GM12892 (cell line): ENCODE data around the gene EP300.
"Not testable (repeated sequence)": the region's sequence is repeated elsewhere in the genome, so short reads cannot be mapped to it uniquely, and the experiment has no call there.

Experiments
- DNase-seq: peaks from one replicate; pipeline ENCODE4 v3.0.0; 2011; ENCODE audit not compliant: insufficient read length
- FAIRE-seq: peaks from 2 replicates; lab custom pipeline; 2011; peaks lifted over from hg19 to GRCh38; lab: Jason Lieb, UNC
- POLR2A ChIP-seq: IDR thresholded peaks from 2 replicates; pipeline ENCODE4 v1.6.1; 2011; ENCODE audit warnings: low read depth, low read length, control low read depth
- POLR2AphosphoS5 ChIP-seq: IDR thresholded peaks from 2 replicates; pipeline ENCODE4 v1.6.1; 2011; ENCODE audit warnings: low read depth, low read length, control low read depth
- TAF1 ChIP-seq: IDR thresholded peaks from 2 replicates; pipeline ENCODE4 v1.6.1; 2011; ENCODE audit warnings: low read depth, mild to moderate bottlenecking, control low read depth, low read length, borderline replicate concordance

The EP300 gene

DNA sequence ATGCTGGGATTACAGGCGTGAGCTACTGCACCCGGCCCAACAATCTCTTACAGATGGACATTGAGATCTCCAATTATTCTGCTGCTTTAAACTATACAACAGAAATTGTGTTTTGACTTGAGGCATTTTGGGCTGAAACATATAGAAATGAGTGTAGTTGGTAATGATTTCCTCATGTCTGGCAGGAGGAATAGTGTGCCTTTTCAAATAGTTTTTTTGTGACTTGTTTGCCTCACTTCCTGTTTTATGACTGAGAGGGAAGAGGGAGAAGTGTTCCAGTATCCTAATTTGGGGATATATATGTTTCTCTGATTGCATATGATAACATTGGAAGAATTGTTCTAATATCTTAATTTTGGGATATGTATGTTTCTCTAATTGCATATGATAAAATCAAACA is 40.2 kb downstream of the EP300 start:
- TF ChIP-seq POLR2A = no peak
- no peak for TF ChIP-seq POLR2AphosphoS5
- FAIRE-seq (no peak), DNase-seq (no peak)

DNA sequence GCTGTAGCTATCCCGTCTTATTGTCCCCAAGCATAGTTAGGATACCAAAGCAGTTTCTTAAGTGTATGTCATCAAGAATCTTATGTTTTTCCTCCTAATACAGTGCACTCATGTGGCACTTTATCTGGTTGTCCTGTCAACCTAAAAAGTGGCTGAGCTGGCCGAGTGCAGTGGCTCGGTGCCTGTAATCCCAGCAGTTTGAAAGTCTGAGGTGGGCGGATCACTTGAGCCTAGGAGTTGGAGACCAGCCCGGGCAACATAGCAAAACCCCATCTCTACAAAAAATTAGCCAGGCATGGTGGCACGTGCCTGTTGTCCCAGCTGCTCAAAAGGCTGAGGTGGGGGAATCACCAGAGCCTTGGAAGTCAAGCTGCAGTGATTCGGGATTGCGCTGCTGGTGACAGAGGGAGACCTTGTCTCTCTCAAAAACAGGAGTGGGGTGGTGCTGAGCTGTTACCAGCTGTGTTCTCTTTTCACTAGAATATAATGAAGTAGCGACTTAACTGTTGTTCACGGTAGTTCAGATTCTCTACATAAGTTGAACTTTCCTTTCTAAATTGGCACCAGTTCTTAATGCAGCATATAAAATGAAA is 48.1 kb downstream of the EP300 start:
- TF ChIP-seq POLR2AphosphoS5 = no peak
- no peak for DNase-seq
- no peak for FAIRE-seq

GRCh38 chr22:41145921-41146320 is 53.5 kb downstream of the EP300 start:
- DNase-seq, FAIRE-seq: not testable (repeated sequence)

DNA sequence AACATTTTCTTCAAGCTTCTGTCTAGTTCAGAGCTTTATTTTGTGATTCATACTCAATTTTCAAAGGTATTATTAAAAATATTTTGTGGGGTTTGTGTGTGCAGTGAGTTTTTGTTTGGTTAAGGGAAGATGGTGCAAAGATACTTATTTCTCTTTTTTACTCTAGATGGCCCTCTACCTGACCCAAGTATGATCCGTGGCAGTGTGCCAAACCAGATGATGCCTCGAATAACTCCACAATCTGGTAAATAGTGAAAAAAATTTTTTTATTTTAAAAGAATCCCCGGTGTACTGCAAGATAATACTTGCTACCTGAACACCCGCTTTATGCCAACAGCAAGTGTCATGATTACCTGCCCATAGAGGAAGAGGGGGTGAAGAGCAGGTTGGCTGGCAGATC is 54.2 kb downstream of the EP300 start:
- TF ChIP-seq POLR2A (no peak), TAF1 (no peak)
- no peak for FAIRE-seq
- no peak for DNase-seq

DNA sequence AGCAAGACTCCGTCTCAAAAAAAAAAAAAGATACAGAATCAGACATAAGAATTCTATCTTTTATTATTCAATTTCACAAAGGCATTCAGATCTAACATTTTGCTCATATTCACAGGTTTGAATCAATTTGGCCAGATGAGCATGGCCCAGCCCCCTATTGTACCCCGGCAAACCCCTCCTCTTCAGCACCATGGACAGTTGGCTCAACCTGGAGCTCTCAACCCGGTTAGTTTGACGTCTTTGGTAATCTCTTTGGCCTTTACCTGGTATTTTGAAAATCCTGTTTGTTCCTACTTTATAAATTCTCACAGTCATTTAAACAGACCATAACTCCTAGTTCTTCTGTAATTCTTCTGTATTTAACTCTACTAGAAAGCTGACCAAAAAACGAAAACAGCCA is 55.3 kb downstream of the EP300 start:
- FAIRE-seq (no peak), DNase-seq (no peak)
- TF ChIP-seq POLR2A (no peak), TAF1 (no peak), POLR2AphosphoS5 (no peak)

GRCh38 chr22:41152902-41153301 is 60.5 kb downstream of the EP300 start:
- FAIRE-seq = no peak
- TF ChIP-seq TAF1 (no peak), POLR2AphosphoS5 (no peak), POLR2A (no peak)
- no peak for DNase-seq

DNA sequence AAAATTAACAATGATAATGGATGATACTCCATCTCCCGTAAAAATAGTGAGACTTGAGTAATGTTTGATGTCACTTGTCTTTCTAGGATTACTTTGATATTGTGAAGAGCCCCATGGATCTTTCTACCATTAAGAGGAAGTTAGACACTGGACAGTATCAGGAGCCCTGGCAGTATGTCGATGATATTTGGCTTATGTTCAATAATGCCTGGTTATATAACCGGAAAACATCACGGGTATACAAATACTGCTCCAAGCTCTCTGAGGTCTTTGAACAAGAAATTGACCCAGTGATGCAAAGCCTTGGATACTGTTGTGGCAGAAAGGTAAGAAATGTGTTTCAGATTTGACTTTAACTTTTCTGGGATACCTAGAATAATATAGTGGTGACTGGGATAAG is 64.7 kb downstream of the EP300 start:
- no peak for DNase-seq
- TF ChIP-seq TAF1 (no peak), POLR2A (no peak), POLR2AphosphoS5 (no peak)
- no peak for FAIRE-seq

DNA sequence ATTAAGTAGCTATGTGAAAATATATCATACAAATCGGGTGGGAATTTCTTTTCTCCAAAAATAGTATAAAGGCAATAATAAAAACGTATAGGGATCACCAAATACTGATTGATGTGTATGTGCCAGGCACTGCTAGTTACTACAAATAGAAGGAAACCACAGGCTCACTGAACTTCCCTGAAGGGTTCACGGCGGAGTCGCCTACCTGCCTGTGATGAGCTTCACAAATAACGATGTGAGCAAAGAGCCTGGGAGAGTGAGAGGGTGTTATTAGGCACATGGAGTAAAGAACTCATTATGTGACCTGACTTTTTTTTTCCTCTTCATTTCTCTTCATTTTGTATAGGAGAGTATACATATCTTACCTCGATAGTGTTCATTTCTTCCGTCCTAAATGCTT is 76.8 kb downstream of the EP300 start:
- TF ChIP-seq POLR2A = no peak
- TF ChIP-seq POLR2AphosphoS5 = no peak
- TF ChIP-seq TAF1 = no peak
- no peak for DNase-seq
- FAIRE-seq = no peak

- FAIRE-seq (no peak), DNase-seq (no peak)
- TF ChIP-seq TAF1 = no peak
- TF ChIP-seq POLR2A = no peak
These were observed 79.6 kb downstream of the EP300 start for GRCh38 chr22:41171996-41172395.

DNA sequence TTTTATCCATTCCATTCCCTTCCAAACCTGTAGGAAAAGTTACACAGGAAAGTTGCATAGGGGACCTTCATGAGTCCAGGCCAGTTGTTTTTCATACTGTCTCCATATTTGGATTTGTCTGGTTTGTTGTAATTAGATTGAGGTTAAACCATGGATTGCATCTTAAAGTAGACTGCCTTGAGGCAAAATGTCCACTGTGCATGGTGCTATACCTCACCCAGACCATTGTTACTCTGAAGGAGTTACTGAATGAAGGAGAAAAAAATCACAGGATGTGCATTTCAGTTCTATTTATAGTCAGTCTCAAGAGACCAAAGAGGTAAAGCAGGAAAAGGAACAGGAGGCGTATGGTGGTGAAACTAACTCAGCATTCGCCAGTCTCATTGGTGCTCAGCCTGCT is 83.2 kb downstream of the EP300 start:
- FAIRE-seq = peak; percentile 27
- no peak for TF ChIP-seq POLR2A
- TF ChIP-seq TAF1 = no peak
- TF ChIP-seq POLR2AphosphoS5 = no peak

GRCh38 chr22:41177040-41177621 is 84.7 kb downstream of the EP300 start:
- no peak for TF ChIP-seq POLR2A
- no peak for TF ChIP-seq TAF1
- no peak for TF ChIP-seq POLR2AphosphoS5
- DNase-seq (no peak), FAIRE-seq (no peak)

More for the DNA sequence above, 83.2 kb downstream of the EP300 start:
- no peak for DNase-seq

- TF ChIP-seq TAF1 (no peak), POLR2A (no peak)
- FAIRE-seq (no peak), DNase-seq (no peak)
These were observed 85.4 kb downstream of the EP300 start for GRCh38 chr22:41177622-41178424.
